SK-N-SH (cell line): ENCODE results near the gene FYB1. TPM values are rescaled to one million over a fixed set of nuclear protein-coding genes. Genes with fewer than 3 reads are reported as not detected.

Experiments
- CTCF ChIA-PET: fragments of 300-600, 350-600 bp; formaldehyde crosslinking; extraction: SDS; loops from one replicate; lab custom pipeline; 2021; lab: Yijun Ruan, JAX
- POLR2A ChIA-PET: fragments of 350-600 bp; sonication (Branson Sonifier 250); formaldehyde crosslinking; extraction: SDS; loops from one replicate; lab custom pipeline; 2020; ENCODE audit warnings: antibody characterized with exemption, inconsistent platforms; lab: Yijun Ruan, JAX
- DNase-seq: peaks from one replicate; pipeline ENCODE4 v3.0.0; 2012
- H2AFZ ChIP-seq: fragments of 200-600 bp; sonication (generic); 2 replicates; pipeline ENCODE4 v1.8.1; 2016; ENCODE audit warnings: antibody characterized with exemption, mild to moderate bottlenecking, low read depth
- H3F3A ChIP-seq: fragments of 200-600 bp; sonication (generic); replicated peaks from 2 replicates; pipeline ENCODE3; 2016; ENCODE audit warnings: antibody characterized with exemption, mild to moderate bottlenecking; ENCODE audit not compliant: insufficient read depth
- H3K27ac ChIP-seq, 2 experiments: fragments of 200-500 bp in 1 of 2; fragments of 200-600 bp in 1 of 2; sonication (Bioruptor generic) in 1 of 2; sonication (generic), shearing (Covaris generic) in 1 of 2; 2 replicates each; pipeline versions ENCODE4 v1.5.1 to v1.6.1; 2014 to 2016; ENCODE audit warnings: low read depth in 2 of 2, inconsistent platforms in 1 of 2, low read length in 1 of 2, mild to moderate bottlenecking in 1 of 2, mixed read lengths in 1 of 2
- H3K27me3 ChIP-seq: fragments of 200-600 bp; sonication (generic), shearing (Covaris generic); 2 replicates; pipeline ENCODE4 v1.6.1; 2016; ENCODE audit warnings: mixed run types; ENCODE audit not compliant: insufficient read depth
- H3K36me3 ChIP-seq, 2 experiments: fragments of 200-500 bp in 1 of 2; fragments of 200-600 bp in 1 of 2; sonication (Bioruptor generic) in 1 of 2; sonication (generic) in 1 of 2; replicated peaks in 1 of 2; 2 replicates each; pipeline versions ENCODE3 to v1.5.1; 2014 to 2016; ENCODE audit warnings: low read length in 1 of 2, mild to moderate bottlenecking in 1 of 2; ENCODE audit not compliant: insufficient read depth in 2 of 2, control insufficient read depth in 1 of 2
- H3K4me1 ChIP-seq, 2 experiments: fragments of 200-500 bp in 1 of 2; fragments of 200-600 bp in 1 of 2; sonication (Bioruptor generic) in 1 of 2; sonication (generic), shearing (Covaris generic) in 1 of 2; 2 replicates each; pipeline versions ENCODE4 v1.5.1 to v1.6.1; 2014 to 2016; ENCODE audit warnings: low read depth in 1 of 2, low read length in 1 of 2, mixed run types in 1 of 2; ENCODE audit not compliant: insufficient read depth in 2 of 2, control insufficient read depth in 1 of 2
- H3K4me2 ChIP-seq: fragments of 200-600 bp; sonication (generic), shearing (Covaris generic); 2 replicates; pipeline ENCODE4 v1.6.1; 2017; ENCODE audit warnings: mixed run types
- H3K4me3 ChIP-seq, 2 experiments: fragments of 200-500 bp in 1 of 2; fragments of 200-600 bp in 1 of 2; sonication (Bioruptor generic) in 1 of 2; sonication (generic), shearing (Covaris generic) in 1 of 2; 2 replicates each; pipeline versions ENCODE4 v1.5.1 to v1.8.1; 2014 to 2016; ENCODE audit warnings: low read depth in 2 of 2, inconsistent platforms in 1 of 2, low read length in 1 of 2, mild to moderate bottlenecking in 1 of 2, mixed read lengths in 1 of 2, moderate library complexity in 1 of 2
- H3K79me2 ChIP-seq: fragments of 200-600 bp; sonication (generic); 2 replicates; pipeline ENCODE4 v1.8.1; 2017; ENCODE audit warnings: mild to moderate bottlenecking; ENCODE audit not compliant: insufficient read depth
- H3K9ac ChIP-seq: fragments of 200-600 bp; sonication (generic); 2 replicates; pipeline ENCODE4 v1.6.1; 2017; ENCODE audit warnings: mixed run types
- H3K9me2 ChIP-seq: fragments of 200-600 bp; sonication (generic); 2 replicates; pipeline ENCODE4 v1.6.1; 2017; ENCODE audit warnings: mixed run types
- H3K9me3 ChIP-seq: fragments of 200-600 bp; sonication (generic); 2 replicates; pipeline ENCODE4 v1.6.1; 2017; ENCODE audit warnings: mixed run types, mild to moderate bottlenecking, moderate library complexity
- H4K20me1 ChIP-seq: fragments of 200-600 bp; sonication (generic); 2 replicates; pipeline ENCODE4 v1.6.1; 2017; ENCODE audit warnings: mild to moderate bottlenecking, mixed run types; ENCODE audit not compliant: insufficient read depth
- CHD2 ChIP-seq: fragments of 150-350 bp; IDR thresholded peaks from 2 replicates; pipeline ENCODE4 v1.6.1; 2018; ENCODE audit warnings: low read length; ENCODE audit not compliant: partially characterized antibody
- ELF1 ChIP-seq: IDR thresholded peaks from 2 replicates; pipeline ENCODE4 v1.4.0; 2012
- EP300 ChIP-seq, 2 experiments: IDR thresholded peaks; 2 replicates each; pipeline versions ENCODE4 v1.4.0 to v1.6.1; 2012; ENCODE audit warnings: borderline replicate concordance in 1 of 2, low read depth in 1 of 2, low read length in 1 of 2
- EZH2phosphoT487 ChIP-seq: fragments of 200-600 bp; sonication (generic); IDR thresholded peaks from 2 replicates; pipeline ENCODE4 v1.6.1; 2017; ENCODE audit warnings: low read depth, mixed run types, mild to moderate bottlenecking, antibody characterized with exemption, moderate library complexity, borderline replicate concordance
- FOSL2 ChIP-seq: IDR thresholded peaks from 2 replicates; pipeline ENCODE4 v1.4.0; 2012; ENCODE audit warnings: low read depth, mild to moderate bottlenecking, moderate library complexity, borderline replicate concordance
- FOXJ3 ChIP-seq: sonication (generic); formaldehyde crosslinking; IDR thresholded peaks from 2 replicates; pipeline ENCODE4 v1.5.1; 2020; ENCODE audit warnings: mild to moderate bottlenecking, missing genetic modification reagents
- FOXM1 ChIP-seq: IDR thresholded peaks from 2 replicates; pipeline ENCODE4 v1.4.0; 2012; ENCODE audit warnings: low read depth, mild to moderate bottlenecking
- JUND ChIP-seq: IDR thresholded peaks from 2 replicates; pipeline ENCODE4 v1.4.0; 2012
- MXI1 ChIP-seq: IDR thresholded peaks from 2 replicates; pipeline ENCODE4 v1.6.1; 2012; ENCODE audit warnings: mild to moderate bottlenecking, low read depth, low read length, improper control_type of control experiment
- NFIC ChIP-seq: IDR thresholded peaks from 2 replicates; pipeline ENCODE4 v1.4.0; 2012; ENCODE audit warnings: borderline replicate concordance
- POLR2AphosphoS5 ChIP-seq: IDR thresholded peaks from 2 replicates; pipeline ENCODE4 v1.6.1; 2012; ENCODE audit warnings: low read depth, low read length
- RAD21 ChIP-seq: IDR thresholded peaks from 2 replicates; pipeline ENCODE4 v1.6.1; 2012; ENCODE audit warnings: mild to moderate bottlenecking, low read length
- RFX5 ChIP-seq: IDR thresholded peaks from 2 replicates; pipeline ENCODE4 v1.6.1; 2012; ENCODE audit warnings: mild to moderate bottlenecking, improper control_type of control experiment, low read length
- SIN3A ChIP-seq: IDR thresholded peaks from 2 replicates; pipeline ENCODE4 v1.6.1; 2012; ENCODE audit warnings: low read depth, mild to moderate bottlenecking, low read length, moderate library complexity, borderline replicate concordance
- TAF1 ChIP-seq: IDR thresholded peaks from 2 replicates; pipeline ENCODE4 v1.6.1; 2012; ENCODE audit warnings: low read depth, mild to moderate bottlenecking, low read length, moderate library complexity, borderline replicate concordance
- TCF12 ChIP-seq: IDR thresholded peaks from 2 replicates; pipeline ENCODE4 v1.4.0; 2012
- YY1 ChIP-seq: IDR thresholded peaks from 2 replicates; pipeline ENCODE4 v1.4.0; 2012; ENCODE audit warnings: low read depth, mild to moderate bottlenecking
- WGBS: methylation state at CpG from one replicate; pipeline ENCODE4 v1.1.6; 2017; ENCODE audit warnings: low lambda C conversion rate; 5-methylcytosine and 5-hydroxymethylcytosine counted together
- polyA plus RNA-seq, 3 experiments: library from polyadenylated mRNA; depleted of rRNA; stranded (reverse); fragments of >200 nt; gene quantifications; 2 replicates each; pipeline ENCODE4 v1.2.3, GENCODE V29; 2012
- TF ChIP-seq, protein P1 (sequence below): IDR thresholded peaks from 2 replicates; pipeline ENCODE4 v1.4.0; 2012; ENCODE audit warnings: low read depth, borderline replicate concordance
- TF ChIP-seq, protein P2 (sequence below): IDR thresholded peaks from 2 replicates; pipeline ENCODE4 v1.4.0; 2012; ENCODE audit warnings: low read depth, borderline replicate concordance

FYB1 gene
- polyA plus RNA-seq, 1 of the 3 experiments (the other 2 are of a cell fraction): not detected

DNA sequence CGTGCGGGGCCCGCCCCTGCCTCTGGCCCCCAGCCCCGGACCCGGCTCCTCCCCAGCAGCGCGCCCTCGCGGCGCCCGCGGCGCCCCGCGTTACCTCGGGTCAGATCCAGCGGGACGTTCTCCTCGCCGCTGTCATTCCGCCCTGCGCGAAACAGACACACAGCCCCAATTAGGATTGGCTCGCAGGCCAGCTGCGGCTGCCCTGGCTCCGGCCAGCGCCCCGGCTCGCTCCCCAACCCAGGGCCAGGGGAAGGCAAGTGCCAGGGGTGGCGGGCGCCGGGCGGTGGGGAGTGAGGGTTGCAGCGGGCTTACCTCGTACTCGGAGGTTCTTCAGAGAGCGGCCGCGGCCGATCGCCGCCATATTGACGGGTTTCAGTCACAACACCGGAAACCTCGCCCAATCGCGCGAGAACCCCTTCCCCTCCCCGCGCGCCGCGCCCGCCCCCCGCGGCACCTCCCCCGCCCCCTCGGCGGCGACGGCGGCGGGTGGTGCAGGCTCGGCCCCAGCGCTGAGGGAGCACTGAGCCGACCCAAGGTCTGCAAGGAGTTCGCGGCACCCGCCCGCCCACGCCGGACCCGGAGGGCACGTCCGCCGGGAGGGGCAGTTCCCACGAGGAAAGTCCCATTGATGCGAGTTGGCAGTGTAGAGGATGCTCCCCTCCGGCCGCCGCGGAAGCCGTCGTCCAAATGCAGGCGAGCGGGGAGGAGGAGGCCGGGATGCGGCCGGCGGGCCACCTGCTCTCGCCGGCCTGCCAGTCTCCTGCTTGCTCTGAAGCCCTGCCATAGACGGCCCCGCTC lies 145.1 kb downstream of the FYB1 start, which contains the start of gene RICTOR:
Gene RICTOR, minus strand, starts transcription at position 383 of the 798 bp plus-strand sequence. Its CDS starts 22 bp downstream, at position 361.
- CTCF ChIA-PET: interaction anchor here (1.2 kb wide), 1 partner anchor 632 kb away, joined by 3 read pairs; no protein-coding TSS in a partner anchor
- Histone ChIP-seq H3K9me3 (no peaks in the 10 kb centered on the region), H3K27me3 (no peaks in the 10 kb centered on the region), H3K9ac (peak within 1 kb of the TSS; percentile 95), H3K4me2 (peak within 1 kb of the TSS; percentile 90), H3K4me1 (peaks cover 0 to 12% of the 10 kb centered on the region in 2 experiments; a peak in 2 of 4 replicates), H3K4me3 (peak within 1 kb of the TSS; percentile 84 to 94), H3K36me3 (peaks cover 0 to 4% of the 10 kb centered on the region in 2 experiments), H2AFZ (peak within 1 kb of the TSS; percentile 93), H3K9me2 (no peaks in the 10 kb centered on the region; the same call in 1 of the 2 replicates), H4K20me1 (peaks cover 13% of the 10 kb centered on the region; the same call in 1 of the 2 replicates), H3F3A (peaks cover 23% of the 10 kb centered on the region), H3K27ac (peak within 1 kb of the TSS; percentile 92 to 94), H3K79me2 (peaks cover 48% of the 10 kb centered on the region)
- peak; percentile 97 for DNase-seq
- POLR2A ChIA-PET: no interaction called here
- WGBS: 0% methylated on average over 3 of the region's 94 CpGs
- TF ChIP-seq, protein P1, sequence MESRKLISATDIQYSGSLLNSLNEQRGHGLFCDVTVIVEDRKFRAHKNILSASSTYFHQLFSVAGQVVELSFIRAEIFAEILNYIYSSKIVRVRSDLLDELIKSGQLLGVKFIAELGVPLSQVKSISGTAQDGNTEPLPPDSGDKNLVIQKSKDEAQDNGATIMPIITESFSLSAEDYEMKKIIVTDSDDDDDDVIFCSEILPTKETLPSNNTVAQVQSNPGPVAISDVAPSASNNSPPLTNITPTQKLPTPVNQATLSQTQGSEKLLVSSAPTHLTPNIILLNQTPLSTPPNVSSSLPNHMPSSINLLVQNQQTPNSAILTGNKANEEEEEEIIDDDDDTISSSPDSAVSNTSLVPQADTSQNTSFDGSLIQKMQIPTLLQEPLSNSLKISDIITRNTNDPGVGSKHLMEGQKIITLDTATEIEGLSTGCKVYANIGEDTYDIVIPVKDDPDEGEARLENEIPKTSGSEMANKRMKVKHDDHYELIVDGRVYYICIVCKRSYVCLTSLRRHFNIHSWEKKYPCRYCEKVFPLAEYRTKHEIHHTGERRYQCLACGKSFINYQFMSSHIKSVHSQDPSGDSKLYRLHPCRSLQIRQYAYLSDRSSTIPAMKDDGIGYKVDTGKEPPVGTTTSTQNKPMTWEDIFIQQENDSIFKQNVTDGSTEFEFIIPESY: peak; percentile 96
- TF ChIP-seq ELF1 (peak; percentile 71), MXI1 (peak; percentile 21; the same call in 1 of the 2 replicates), CHD2 (peak; percentile 99), FOSL2 (no peak), YY1 (peak; percentile 90), POLR2AphosphoS5 (0 out of 2 replicates have a peak, but pooled peaks have one; percentile 24), NFIC (no peak), EP300 (IDR thresholded peaks at IDR 0.05; ENCODE audit: borderline replicate concordance in 1 of 2, low read depth in 1 of 2, low read length in 1 of 2) (0 out of 4 replicates have a peak, but pooled peaks of 1 of the 2 experiments have one; percentile 5), TAF1 (peak; percentile 72), JUND (no peak)

DNA sequence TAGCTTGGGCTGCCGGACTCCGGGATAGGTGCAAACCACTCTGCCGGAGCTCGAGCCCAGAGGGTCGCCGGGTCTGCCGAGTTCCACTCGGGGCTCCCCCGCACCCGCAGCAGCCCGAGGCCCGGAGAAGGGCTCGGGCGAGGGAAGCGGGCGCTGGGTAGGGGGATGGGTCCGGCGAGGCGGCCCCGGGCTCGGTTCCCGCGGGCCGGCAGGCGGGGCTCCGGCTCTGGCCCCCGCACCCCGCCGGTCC lies 145.7 kb downstream of the FYB1 start:
- H3K9ac ChIP-seq: peak overlapping the region; percentile 95; the same call in 1 of the 2 replicates
- no CpG with 5 or more reads among the region's 29 CpGs for WGBS
- no peaks in the 10 kb centered on the region for H3K27me3 ChIP-seq
- CTCF ChIA-PET: interaction anchor here (1.2 kb wide), 1 partner anchor 632 kb away, joined by 3 read pairs; no protein-coding TSS in a partner anchor
- no peak for DNase-seq
- H3K27ac ChIP-seq: peak overlapping the region; percentile 92 to 94
- POLR2A ChIA-PET: no interaction called here
- peak overlapping the region; percentile 84 to 94 for H3K4me3 ChIP-seq
- no peaks in the 10 kb centered on the region for H3K9me3 ChIP-seq
- peak overlapping the region; percentile 90 for H3K4me2 ChIP-seq
- peaks cover 2 to 10% of the 10 kb centered on the region in 2 experiments for H3K36me3 ChIP-seq
- H4K20me1 ChIP-seq: peaks cover 13% of the 10 kb centered on the region; the same call in 1 of the 2 replicates
- peaks cover 0 to 12% of the 10 kb centered on the region in 2 experiments; a peak in 2 of 4 replicates for H3K4me1 ChIP-seq
- H3K9me2 ChIP-seq: no peaks in the 10 kb centered on the region; the same call in 1 of the 2 replicates
- TF ChIP-seq FOXJ3 (no peak), FOSL2 (no peak), ELF1 (no peak), TCF12 (no peak), NFIC (no peak), EZH2phosphoT487 (no peak), FOXM1 (no peak), SIN3A (no peak), TAF1 (no peak), RFX5 (no peak), RAD21 (no peak), EP300 (IDR thresholded peaks at IDR 0.05; ENCODE audit: borderline replicate concordance in 1 of 2, low read depth in 1 of 2, low read length in 1 of 2) (no peak), JUND (no peak)
- TF ChIP-seq, protein P2, sequence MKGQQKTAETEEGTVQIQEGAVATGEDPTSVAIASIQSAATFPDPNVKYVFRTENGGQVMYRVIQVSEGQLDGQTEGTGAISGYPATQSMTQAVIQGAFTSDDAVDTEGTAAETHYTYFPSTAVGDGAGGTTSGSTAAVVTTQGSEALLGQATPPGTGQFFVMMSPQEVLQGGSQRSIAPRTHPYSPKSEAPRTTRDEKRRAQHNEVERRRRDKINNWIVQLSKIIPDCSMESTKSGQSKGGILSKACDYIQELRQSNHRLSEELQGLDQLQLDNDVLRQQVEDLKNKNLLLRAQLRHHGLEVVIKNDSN: no peak
- TF ChIP-seq, all 33 proteins: peak for 0
- peak overlapping the region; percentile 50; the same call in 1 of the 2 replicates for H2AFZ ChIP-seq
- H3K79me2 ChIP-seq: peaks cover 53% of the 10 kb centered on the region
- H3F3A ChIP-seq: peaks cover 18% of the 10 kb centered on the region
